ENCODE results near the gene TTC8. TPM values are rescaled to one million over a fixed set of nuclear protein-coding genes. Genes with fewer than 3 reads are reported as not detected.

The TTC8 gene
- total and polyA plus RNA-seq, 2 donors (not counting 3 experiments of a cell fraction or from before 2014, with no cell fraction given) = 11.9 to 16.3 TPM

- BruUV-seq (replicated peaks) = no TSS peak
- dilution Hi-C loops (cut with MboI; ENCODE audit: extremely low pct_ligation_motif_present, low sequenced_read_pairs) (no loop called here), intact Hi-C loops (cut with micrococcal nuclease) (no loop called here)
- Histone ChIP-seq H3K36me3 (ENCODE audit: control insufficient read depth in 2 of 2, extremely low read depth in 1 of 2, insufficient read depth in 2 of 2, low read length in 2 of 2) (no peaks in the 10 kb centered on the region), H3K9me1 (replicated peaks; ENCODE audit: control insufficient read depth, extremely low read depth, insufficient read depth, low read length) (no peaks in the 10 kb centered on the region), H3K79me2 (ENCODE audit: control insufficient read depth, insufficient read depth, low read length) (no peaks in the 10 kb centered on the region), H3K27ac (ENCODE audit: insufficient read depth, low read depth, low read length) (no peak overlapping the region), H3K9me3 (replicated peaks; ENCODE audit: control insufficient read depth, insufficient read depth, low read length) (no peaks in the 10 kb centered on the region), H4K20me1 (replicated peaks; ENCODE audit: control insufficient read depth, extremely low read depth, insufficient read depth, low read length) (no peaks in the 10 kb centered on the region), H3K4me1 (ENCODE audit: control insufficient read depth, extremely low read depth, insufficient read depth, low read length) (peaks cover 6% of the 10 kb centered on the region), H2AFZ (ENCODE audit: low read depth, low read length) (no peak overlapping the region), H3K9ac (replicated peaks; ENCODE audit: extremely low read depth, insufficient read depth, low read length) (no peak overlapping the region), H3K4me2 (ENCODE audit: insufficient read depth, low read length) (no peak overlapping the region), H3K27me3 (ENCODE audit: control insufficient read depth in 2 of 2, insufficient read depth in 2 of 2, low read length in 2 of 2) (peaks cover 17 to 19% of the 10 kb centered on the region in 2 experiments), H3K4me3 (replicated peaks in 1 of 3; ENCODE audit: insufficient read depth in 1 of 3, low read depth in 1 of 3, low read length in 3 of 3) (no peak overlapping the region)
- ChIA-PET CTCF (interaction anchor here (1.0 kb wide), 1 partner anchor 47 kb away, joined by 3 read pairs; no protein-coding TSS in a partner anchor), POLR2A (no interaction called here)
- TF ChIP-seq MAX (IDR thresholded peaks at IDR 0.05; ENCODE audit: insufficient read depth, insufficient read length) (no peak), POLR2A (IDR thresholded peaks at IDR 0.05; ENCODE audit: low read depth, low read length) (no peak), POLR2AphosphoS5 (IDR thresholded peaks at IDR 0.05; ENCODE audit: insufficient read depth, low read depth, low read length) (no peak), CTCF (IDR thresholded peaks at IDR 0.05; ENCODE audit: extremely low read depth in 1 of 2, insufficient read depth in 1 of 2, low read depth in 1 of 2, low read length in 2 of 2) (no peak), FOS (IDR thresholded peaks at IDR 0.05; ENCODE audit: borderline replicate concordance, insufficient read depth, low read length) (no peak), GATA2 (IDR thresholded peaks at IDR 0.05; ENCODE audit: insufficient read depth, insufficient read length, low read depth, low read length) (no peak), MYC (IDR thresholded peaks at IDR 0.05; ENCODE audit: low read depth, low read length) (no peak), JUN (IDR thresholded peaks at IDR 0.05; ENCODE audit: borderline replicate concordance, insufficient read depth, insufficient read length, low read depth) (no peak), EZH2 (IDR thresholded peaks at IDR 0.05; ENCODE audit: borderline replicate concordance, low read depth, low read length, severe bottlenecking) (no peak)
- FAIRE-seq (no peak), DNase-seq (ENCODE audit: low read depth, low spot score) (no peak)
Observed at GRCh38 chr14:88821378-88821777, 3.1 kb upstream of the TTC8 start.
